HCT116 (cell line): ENCODE measurements around the gene SLC17A4.

Experiments used
- ATF3 ChIP-seq: IDR thresholded peaks from 2 replicates; pipeline ENCODE4 v1.6.1; 2012
- EZH2 ChIP-seq: fragments of 200-600 bp; sonication (generic); IDR thresholded peaks from 2 replicates; pipeline ENCODE4 v1.6.1; 2017; ENCODE audit warnings: antibody characterized with exemption, mixed run types
- EZH2phosphoT487 ChIP-seq: fragments of 200-600 bp; IDR thresholded peaks from 2 replicates; pipeline ENCODE4 v1.6.1; 2018; ENCODE audit warnings: antibody characterized with exemption, borderline replicate concordance
- FOSL1 ChIP-seq: IDR thresholded peaks from 2 replicates; pipeline ENCODE4 v1.6.1; 2012; ENCODE audit warnings: low read depth
- MAX ChIP-seq: IDR thresholded peaks from 2 replicates; pipeline ENCODE4 v1.6.1; 2012
- POLR2A ChIP-seq: IDR thresholded peaks from 2 replicates; pipeline ENCODE4 v1.7.0; 2011; ENCODE audit warnings: borderline replicate concordance; ENCODE audit not compliant: insufficient read depth, insufficient read length; ENCODE audit errors: extremely low read depth
- POLR2AphosphoS5 ChIP-seq: IDR thresholded peaks from 2 replicates; pipeline ENCODE4 v1.6.1; 2011; ENCODE audit warnings: mild to moderate bottlenecking, low read depth, low read length, moderate library complexity
- TF ChIP-seq, protein P1 (sequence below), 3 experiments: fragments of 200-600 bp in 1 of 3; sonication (generic) in 1 of 3; IDR thresholded peaks in 2 of 3; conservative IDR thresholded peaks in 1 of 3; 2 replicates each; pipeline ENCODE4 v1.5.1; 2012 to 2017; ENCODE audit warnings: low read depth in 2 of 3, low read length in 2 of 3, antibody characterized with exemption in 1 of 3, borderline replicate concordance in 1 of 3, control low read depth in 1 of 3, mild to moderate bottlenecking in 1 of 3, mixed read lengths in 1 of 3, mixed run types in 1 of 3, moderate library complexity in 1 of 3; ENCODE audit not compliant: insufficient read depth in 1 of 3

GRCh38 chr6:25750906-25751305 lies 3.6 kb upstream of the SLC17A4 start:
- no peak for TF ChIP-seq FOSL1
- TF ChIP-seq EZH2 = no peak
- TF ChIP-seq, protein P1, sequence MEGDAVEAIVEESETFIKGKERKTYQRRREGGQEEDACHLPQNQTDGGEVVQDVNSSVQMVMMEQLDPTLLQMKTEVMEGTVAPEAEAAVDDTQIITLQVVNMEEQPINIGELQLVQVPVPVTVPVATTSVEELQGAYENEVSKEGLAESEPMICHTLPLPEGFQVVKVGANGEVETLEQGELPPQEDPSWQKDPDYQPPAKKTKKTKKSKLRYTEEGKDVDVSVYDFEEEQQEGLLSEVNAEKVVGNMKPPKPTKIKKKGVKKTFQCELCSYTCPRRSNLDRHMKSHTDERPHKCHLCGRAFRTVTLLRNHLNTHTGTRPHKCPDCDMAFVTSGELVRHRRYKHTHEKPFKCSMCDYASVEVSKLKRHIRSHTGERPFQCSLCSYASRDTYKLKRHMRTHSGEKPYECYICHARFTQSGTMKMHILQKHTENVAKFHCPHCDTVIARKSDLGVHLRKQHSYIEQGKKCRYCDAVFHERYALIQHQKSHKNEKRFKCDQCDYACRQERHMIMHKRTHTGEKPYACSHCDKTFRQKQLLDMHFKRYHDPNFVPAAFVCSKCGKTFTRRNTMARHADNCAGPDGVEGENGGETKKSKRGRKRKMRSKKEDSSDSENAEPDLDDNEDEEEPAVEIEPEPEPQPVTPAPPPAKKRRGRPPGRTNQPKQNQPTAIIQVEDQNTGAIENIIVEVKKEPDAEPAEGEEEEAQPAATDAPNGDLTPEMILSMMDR (IDR thresholded peaks at IDR 0.05 in 2 of 3, conservative IDR thresholded peaks at IDR 0.05 in 1 of 3; ENCODE audit: borderline replicate concordance in 1 of 3, insufficient read depth in 1 of 3, low read depth in 2 of 3, low read length in 2 of 3) = no peak
- no peak for TF ChIP-seq EZH2phosphoT487
- TF ChIP-seq POLR2AphosphoS5 = no peak
- TF ChIP-seq POLR2A = no peak
- TF ChIP-seq ATF3 = no peak
- no peak for TF ChIP-seq MAX
